GM19351 (cell line): Measurements from ENCODE around the gene FOXI3.

Experiments
- ATAC-seq: cut with Tn5 transposase; IDR thresholded peaks from one replicate; pipeline ENCODE4 v1.9.1; 2021; ENCODE audit warnings: mild to moderate bottlenecking, moderate library complexity; ENCODE audit not compliant: unreplicated experiment

The FOXI3 gene

DNA sequence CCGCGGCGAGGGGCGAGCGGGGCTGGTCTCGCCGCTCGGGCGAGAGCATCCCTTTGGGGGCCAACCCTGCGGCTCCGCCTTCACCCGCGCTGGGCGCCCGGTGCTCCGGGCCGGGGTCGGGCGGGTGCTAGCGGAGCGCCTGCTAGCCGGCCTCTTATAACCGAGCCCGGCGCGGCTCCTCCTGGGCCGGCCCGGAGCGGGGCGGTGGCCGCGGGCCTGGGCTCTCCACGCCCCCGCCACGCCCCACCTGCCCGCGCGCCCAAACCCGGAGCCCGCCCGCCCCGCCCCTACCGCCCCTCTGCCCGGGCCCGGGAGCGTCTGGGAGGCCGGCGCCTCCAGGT is at the start of gene FOXI3:
TSS of gene FOXI3 (minus strand) at position 129 of the 341 bp plus-strand sequence. CDS start 158 bp downstream, outside the sequence.
- ATAC-seq, result peak; percentile 50

DNA sequence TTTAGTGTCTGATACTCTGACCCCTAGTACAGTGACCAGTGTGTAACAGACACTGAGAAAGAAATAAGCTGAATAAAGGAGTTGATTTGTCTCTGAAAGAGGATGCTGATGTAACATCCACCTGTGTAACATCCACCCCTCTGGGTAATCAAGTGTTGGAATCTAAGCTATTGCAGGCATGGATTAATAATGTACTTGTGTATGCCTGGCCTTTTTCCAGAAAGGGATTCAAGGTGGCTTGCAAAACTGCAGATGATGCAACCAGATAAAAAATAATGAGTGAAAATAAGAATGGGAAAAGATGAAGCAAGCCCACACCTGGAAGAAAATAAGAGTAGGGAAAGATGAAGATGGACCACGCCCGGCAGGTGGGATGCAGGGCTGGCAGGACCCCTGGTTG is 48.2 kb upstream of the FOXI3 start:
- no peak for ATAC-seq

DNA sequence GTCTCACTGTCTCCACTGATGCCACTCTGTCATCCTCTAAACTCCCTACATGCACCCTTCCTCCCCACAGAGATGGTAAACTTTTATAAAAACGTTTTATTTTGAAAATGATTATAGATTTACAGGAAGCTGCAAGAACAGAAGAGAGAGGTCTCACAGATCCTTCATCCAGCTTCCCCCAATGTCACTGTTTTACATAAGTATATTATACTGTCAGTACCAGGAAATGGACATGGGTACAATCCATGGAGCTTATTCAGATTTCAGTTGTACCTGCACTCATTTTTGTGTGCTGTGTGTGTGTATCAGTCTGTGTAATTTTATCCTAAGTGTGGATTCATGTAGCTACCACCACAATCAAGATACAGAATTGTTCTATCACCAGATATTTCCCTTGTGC is 46.7 kb upstream of the FOXI3 start:
- ATAC-seq, result no peak

- ATAC-seq, result no peak
These were observed 41.0 kb upstream of the FOXI3 start for GRCh38 chr2:88493481-88493880.

- no peak for ATAC-seq
These were observed 39.5 kb upstream of the FOXI3 start for GRCh38 chr2:88492002-88492401.

- no peak for ATAC-seq
These were observed 36.7 kb upstream of the FOXI3 start for GRCh38 chr2:88489181-88489580.

DNA sequence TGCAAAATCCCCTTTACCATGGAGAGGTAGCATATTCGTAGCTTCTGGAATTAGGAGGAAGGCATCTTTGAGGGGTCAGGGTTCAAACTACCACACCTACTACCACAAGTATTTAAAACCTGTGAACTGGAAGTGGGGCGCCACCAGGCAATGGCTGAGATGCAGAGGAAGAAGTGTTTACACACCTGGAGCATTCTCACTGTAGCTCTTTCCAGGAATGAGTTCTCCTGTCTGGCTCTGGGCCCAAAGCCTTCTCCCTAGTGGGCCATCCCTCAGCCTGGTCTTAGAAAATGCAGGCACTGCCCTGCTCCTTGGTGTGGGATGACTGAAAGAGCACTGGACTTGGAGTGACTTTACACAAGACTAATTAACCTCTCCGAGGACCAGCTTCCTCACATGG is 30.7 kb upstream of the FOXI3 start:
- no peak for ATAC-seq

GRCh38 chr2:88481691-88482336 is 29.3 kb upstream of the FOXI3 start:
- no peak for ATAC-seq

DNA sequence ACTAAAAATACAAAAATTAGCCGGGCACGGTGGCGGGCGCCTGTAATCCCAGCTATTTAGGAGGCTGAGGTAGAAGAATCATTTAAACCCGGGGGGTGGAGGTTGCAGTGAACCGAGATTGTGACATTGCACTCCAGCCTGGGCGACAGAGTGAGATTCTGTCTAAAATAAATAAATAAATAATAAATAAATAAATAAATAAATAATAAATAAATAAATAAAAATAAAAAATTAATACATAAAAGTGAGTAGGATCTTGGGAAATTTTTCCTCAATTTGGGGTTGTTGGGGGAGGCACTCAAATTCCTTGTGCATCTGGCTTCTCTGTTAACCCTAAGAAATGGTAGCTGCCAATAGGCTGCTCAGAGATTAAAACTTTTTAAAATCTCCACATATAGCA is 20.3 kb upstream of the FOXI3 start:
- ATAC-seq, result no peak

DNA sequence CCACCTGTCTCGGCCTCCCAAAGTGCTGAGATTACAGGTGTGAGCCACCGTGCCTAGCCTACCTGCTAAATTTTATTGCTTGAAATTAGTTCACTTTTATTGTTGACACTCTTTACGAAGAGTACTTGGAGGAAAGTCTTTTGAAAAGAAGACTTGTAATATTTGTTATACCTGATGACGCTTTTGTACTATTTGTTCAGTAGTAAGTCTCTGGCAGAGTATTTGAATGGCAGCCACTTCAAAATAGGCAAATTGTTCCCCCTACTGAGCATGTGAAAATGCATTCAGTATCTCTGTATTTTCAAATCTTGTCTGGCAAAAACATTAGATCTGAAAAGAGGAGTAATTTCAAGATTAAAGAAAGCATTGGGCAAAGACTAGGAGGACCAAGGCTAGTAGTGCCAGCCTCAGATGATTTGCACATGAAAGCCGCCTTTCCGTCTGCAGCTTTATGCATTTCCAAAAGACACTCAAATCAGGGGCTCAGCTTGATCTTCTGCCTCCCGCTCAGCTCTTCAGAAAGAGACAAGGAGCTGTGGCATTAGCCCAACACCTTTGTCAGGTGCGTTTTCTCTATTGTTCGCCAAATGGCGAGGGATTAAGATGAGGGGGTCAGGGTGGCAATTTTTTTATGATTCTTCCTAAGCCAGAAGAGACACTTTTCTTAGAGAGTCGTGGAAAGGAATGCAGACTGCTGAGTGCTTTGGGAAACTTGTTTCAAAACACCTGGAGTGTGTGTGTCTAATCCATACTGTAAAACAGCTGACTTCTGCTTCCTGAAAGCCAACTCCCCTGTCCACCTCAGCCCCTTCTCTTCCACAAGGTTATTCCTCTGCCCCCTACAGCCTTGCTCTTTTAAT is 18.8 kb upstream of the FOXI3 start:
- no peak for ATAC-seq

GRCh38 chr2:88469202-88470114 is 17.0 kb upstream of the FOXI3 start:
- no peak for ATAC-seq

GRCh38 chr2:88464153-88464552 is 11.7 kb upstream of the FOXI3 start:
- ATAC-seq, result no peak

- ATAC-seq, result no peak
These were observed 6.1 kb upstream of the FOXI3 start for GRCh38 chr2:88458633-88459032.

DNA sequence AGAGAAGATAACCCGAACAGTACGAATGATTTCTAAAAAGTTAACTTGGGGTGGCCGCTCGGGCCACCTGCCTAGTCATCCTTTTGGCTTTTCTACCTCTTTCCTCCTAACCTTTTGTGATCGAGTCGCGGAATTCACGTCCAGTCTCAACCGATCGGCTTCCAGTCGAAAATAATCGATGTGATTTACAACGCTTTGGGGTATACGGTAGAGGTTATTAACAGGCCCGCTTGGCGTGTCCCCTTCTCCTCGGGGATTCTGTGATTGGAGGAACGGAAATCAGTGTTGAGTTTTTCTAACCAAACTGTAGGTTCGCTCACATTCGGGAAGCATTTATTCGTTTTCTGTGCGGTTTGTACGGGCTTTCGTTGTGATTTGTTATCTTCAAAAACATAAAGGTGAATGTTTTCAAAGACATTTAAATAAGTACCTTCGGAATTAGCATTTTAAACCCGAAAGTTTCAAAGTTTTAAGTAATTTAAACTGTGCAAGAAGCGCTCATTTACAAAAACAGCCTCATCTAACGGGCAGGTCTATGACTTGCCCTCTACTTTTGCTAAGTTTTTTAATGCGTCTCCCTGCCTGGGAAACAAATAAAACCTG is 588 bp upstream of the FOXI3 start:
- no peak for ATAC-seq

GRCh38 chr2:88451811-88452564 is 505 bp downstream of the FOXI3 start:
- peak; percentile 24 for ATAC-seq

- ATAC-seq, result no peak
These were observed 1.3 kb downstream of the FOXI3 start for GRCh38 chr2:88450925-88451810.

DNA sequence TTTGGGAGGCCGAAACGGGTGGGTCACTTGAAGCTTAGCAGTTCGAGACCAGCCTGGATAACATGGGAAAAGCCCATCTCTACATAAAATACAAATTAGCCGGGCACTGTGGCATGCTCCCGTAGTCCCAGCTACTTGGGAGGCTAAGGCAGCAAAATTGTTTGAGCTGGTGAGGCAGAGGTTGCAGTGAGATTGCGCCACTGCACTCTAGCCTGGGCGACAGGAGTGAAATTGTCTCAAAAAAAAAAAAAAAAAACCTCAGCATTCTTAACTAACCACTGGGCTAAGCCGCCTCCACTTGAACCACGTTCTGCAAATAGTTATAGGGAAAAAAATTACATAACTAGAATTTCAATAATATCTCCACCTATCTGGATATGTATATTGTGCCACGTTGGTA is 2.3 kb downstream of the FOXI3 start:
- ATAC-seq, result no peak

GRCh38 chr2:88448248-88448647 is 4.2 kb downstream of the FOXI3 start:
- no peak for ATAC-seq

GRCh38 chr2:88443353-88443938 is 9.0 kb downstream of the FOXI3 start:
- no peak for ATAC-seq
